ENCODE measurements around the gene SSH2.

DNA sequence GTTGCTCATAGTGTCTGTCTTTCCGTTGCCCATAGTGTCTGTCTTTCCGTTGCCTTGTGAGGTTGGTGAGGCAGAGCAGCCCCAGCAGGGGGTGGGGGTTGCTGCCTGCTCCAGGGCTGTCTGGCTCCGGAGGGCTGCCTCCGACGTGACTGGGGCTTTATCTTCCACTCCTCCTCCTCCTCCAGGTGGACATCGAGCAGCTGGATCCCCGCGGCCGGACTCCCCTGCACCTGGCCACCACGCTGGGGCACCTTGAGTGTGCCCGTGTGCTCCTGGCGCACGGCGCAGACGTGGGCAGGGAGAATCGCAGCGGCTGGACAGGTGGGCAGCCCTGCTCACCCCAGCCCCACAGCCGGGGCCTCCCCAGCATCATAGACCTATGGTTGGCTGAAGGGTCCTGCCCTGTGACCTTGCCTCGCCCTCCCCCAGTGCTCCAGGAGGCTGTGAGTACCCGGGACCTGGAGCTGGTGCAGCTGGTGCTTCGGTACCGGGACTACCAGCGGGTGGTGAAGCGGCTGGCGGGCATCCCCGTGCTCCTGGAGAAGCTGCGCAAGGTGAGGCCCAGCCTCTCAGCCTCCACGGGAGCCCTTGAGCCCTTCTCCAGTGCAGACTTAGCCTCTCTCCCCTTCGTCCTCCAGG lies 322.4 kb downstream of the SSH2 start:
- TF ChIP-seq CTCF (conservative IDR thresholded peaks at IDR 0.05; ENCODE audit: low read depth, low read length) (no peak), EZH2phosphoT487 (IDR thresholded peaks at IDR 0.05; ENCODE audit: borderline replicate concordance, low read length) (no peak)

Measured in PC-3 (cell line).